K562 (cell line): ENCODE measurements around the gene ACP4. TPM values are rescaled to one million over a fixed set of nuclear protein-coding genes. Genes with fewer than 3 reads are reported as not detected.

Experiments
- ARHGAP35 ChIP-seq: fragments of 450-650 bp; IDR thresholded peaks from 2 replicates; pipeline ENCODE4 v1.6.1; 2018; ENCODE audit not compliant: partially characterized antibody
- CHAMP1 ChIP-seq: fragments of 450-650 bp; IDR thresholded peaks from 2 replicates; pipeline ENCODE4 v1.6.1; 2016; ENCODE audit warnings: mild to moderate bottlenecking
- ELK1 ChIP-seq: sonication (generic); formaldehyde crosslinking; IDR thresholded peaks from 2 replicates; pipeline ENCODE4 v1.8.1; 2022; ENCODE audit warnings: missing genetic modification reagents
- FOXK2 ChIP-seq, 2 experiments: fragments of 450-650 bp; IDR thresholded peaks in 1 of 2; conservative IDR thresholded peaks in 1 of 2; 2 replicates each; pipeline ENCODE4 v1.6.1; 2016; ENCODE audit warnings: low read depth in 2 of 2, mild to moderate bottlenecking in 1 of 2
- KLF6 ChIP-seq: fragments of 250-450 bp; sonication (Bioruptor Pico); IDR thresholded peaks from 2 replicates; pipeline ENCODE4 v1.4.0; 2020; ENCODE audit warnings: mild to moderate bottlenecking, moderate library complexity, borderline replicate concordance
- MITF ChIP-seq: IDR thresholded peaks from 2 replicates; pipeline ENCODE4 v1.6.1; 2014; ENCODE audit warnings: antibody characterized with exemption
- MLX ChIP-seq, 2 experiments: fragments of 450-650 bp in 1 of 2; sonication (generic) in 1 of 2; formaldehyde crosslinking; conservative IDR thresholded peaks; 2 replicates each; pipeline versions ENCODE4 v1.4.0 to v1.8.1; 2020 to 2022; ENCODE audit warnings: mild to moderate bottlenecking in 1 of 2, missing genetic modification reagents in 1 of 2
- PHF8 ChIP-seq: fragments of 200-600 bp; sonication (generic); IDR thresholded peaks from 2 replicates; pipeline ENCODE4 v1.6.1; 2012; ENCODE audit warnings: mixed run types, mild to moderate bottlenecking, inconsistent platforms, low read length, moderate library complexity, borderline replicate concordance
- TBL1XR1 ChIP-seq, 2 experiments: IDR thresholded peaks; 2 replicates each; pipeline ENCODE4 v1.6.1; 2012; ENCODE audit warnings: improper control_type of control experiment in 2 of 2, low read length in 2 of 2, mild to moderate bottlenecking in 1 of 2
- USF1 ChIP-seq: sonication (generic); formaldehyde crosslinking; IDR thresholded peaks from 2 replicates; pipeline ENCODE4 v1.9.0; 2022; ENCODE audit warnings: mild to moderate bottlenecking, missing genetic modification reagents
- VEZF1 ChIP-seq: fragments of 200-800 bp; sonication (Bioruptor generic); IDR thresholded peaks from 2 replicates; pipeline ENCODE4 v1.6.1; 2017; ENCODE audit warnings: missing genetic modification characterization, missing compliant biosample characterization
- ZBTB43 ChIP-seq: sonication (generic); formaldehyde crosslinking; IDR thresholded peaks from 2 replicates; pipeline ENCODE4 v1.8.0; 2023; ENCODE audit warnings: mild to moderate bottlenecking, missing genetic modification reagents
- ZBTB7A ChIP-seq: IDR thresholded peaks from 2 replicates; pipeline ENCODE4 v1.6.1; 2011; ENCODE audit warnings: low read depth, mild to moderate bottlenecking, low read length, moderate library complexity, borderline replicate concordance; ENCODE audit not compliant: control insufficient read depth
- ZC3H4 ChIP-seq: sonication (generic); formaldehyde crosslinking; IDR thresholded peaks from 2 replicates; pipeline ENCODE4 v1.9.0; 2021; ENCODE audit warnings: missing genetic modification reagents, borderline replicate concordance
- ZNF121 ChIP-seq: sonication (generic); formaldehyde crosslinking; conservative IDR thresholded peaks from 2 replicates; pipeline ENCODE4 v1.8.0; 2022; ENCODE audit warnings: missing genetic modification reagents
- ZNF197 ChIP-seq: fragments of 200-800 bp; sonication (Bioruptor generic); IDR thresholded peaks from 2 replicates; pipeline ENCODE4 v1.6.1; 2016; ENCODE audit warnings: low read depth, missing genetic modification characterization, missing compliant biosample characterization
- polyA plus RNA-seq, 8 experiments: library from polyadenylated mRNA; depleted of rRNA in 4 of 8; stranded (reverse) in 5 of 8; unstranded in 3 of 8; fragments of >200 nt; fragmentation: Nextera tagmentation in 2 of 8; fragmentation: Illumina TruSeq in 1 of 8; extraction: Ambion mirVana in 2 of 8; extraction: Trizol in 1 of 8; gene quantifications; 2 replicates each; pipeline versions ENCODE4 v1.2.1 to v1.2.3, GENCODE V29; 2011 to 2014; ENCODE audit warnings: inconsistent platforms in 1 of 8, missing spikeins in 1 of 8
- total RNA-seq, 7 experiments: library from RNA; depleted of rRNA in 6 of 7; stranded (reverse); fragments of >200 nt in 6 of 7; fragmentation: Illumina TruSeq in 2 of 7; extraction: Trizol in 2 of 7; gene quantifications; 2 replicates each; pipeline versions ENCODE4 v1.2.1 to v1.2.3, GENCODE V29; 2011 to 2021; ENCODE audit warnings: low replicate concordance in 1 of 7

ACP4 gene
- total and polyA plus RNA-seq, 9 of the 15 experiments (the other 6 are each of a cell fraction or from before 2014, with no cell fraction given): not detected

- TF ChIP-seq MITF (no peak), TBL1XR1 (IDR thresholded peaks at IDR 0.05; ENCODE audit: low read length in 2 of 2) (peak in 1 of 2 experiments; percentile 40; a peak in 1 of 4 replicates), ARHGAP35 (no peak), ZNF197 (CRISPR knock-in tag) (no peak), MLX (CRISPR knock-in tag; conservative IDR thresholded peaks at IDR 0.05) (no peak), ELK1 (CRISPR knock-in tag) (no peak), ZC3H4 (CRISPR knock-in tag) (0 out of 2 replicates have a peak, but pooled peaks have one; percentile 59), VEZF1 (0 out of 2 replicates have a peak, but pooled peaks have one; percentile 4), FOXK2 (conservative IDR thresholded peaks at IDR 0.05 in 1 of 2, IDR thresholded peaks at IDR 0.05 in 1 of 2; ENCODE audit: low read depth in 2 of 2) (no peak), ZBTB43 (no peak), PHF8 (no peak), USF1 (no peak), ZBTB7A (0 out of 2 replicates have a peak, but pooled peaks have one; percentile 56), CHAMP1 (no peak), KLF6 (no peak), ZNF121 (CRISPR knock-in tag) (no peak)
Observed at GRCh38 chr19:50803633-50804419, 13.6 kb downstream of the ACP4 start (continued).
